DMS114 treated with DMSO at 0.1 percent for 48 hours (cell line): ENCODE measurements around the gene RPTOR.

Experiments used
- DNase-seq: peaks from one replicate; lab custom pipeline; 2025; ENCODE audit not compliant: unreplicated experiment; lab: John Stamatoyannopoulos, UW

RPTOR gene

DNA sequence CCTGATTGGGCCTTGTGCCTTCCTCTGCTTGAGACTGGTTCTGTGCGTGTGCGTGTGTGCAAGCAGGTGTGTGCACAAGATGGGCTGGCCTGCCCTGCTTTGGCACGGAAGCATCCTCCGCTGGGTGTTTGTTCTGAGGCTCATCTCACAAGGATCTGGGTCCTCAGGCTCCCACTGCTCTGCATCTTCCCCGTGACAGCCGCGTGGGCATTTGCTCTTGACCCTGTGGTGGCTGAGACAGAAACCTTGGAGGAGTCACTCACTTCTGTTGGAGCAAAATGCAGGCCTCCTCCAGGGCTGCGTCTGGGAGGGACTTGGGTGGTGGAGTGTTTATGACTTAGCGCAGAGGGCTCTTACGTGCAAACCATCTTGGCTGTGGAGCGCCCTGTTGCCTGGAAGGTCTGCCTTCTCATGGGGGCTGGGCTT is 119.2 kb downstream of the RPTOR start:
- DNase-seq: no peak

DNA sequence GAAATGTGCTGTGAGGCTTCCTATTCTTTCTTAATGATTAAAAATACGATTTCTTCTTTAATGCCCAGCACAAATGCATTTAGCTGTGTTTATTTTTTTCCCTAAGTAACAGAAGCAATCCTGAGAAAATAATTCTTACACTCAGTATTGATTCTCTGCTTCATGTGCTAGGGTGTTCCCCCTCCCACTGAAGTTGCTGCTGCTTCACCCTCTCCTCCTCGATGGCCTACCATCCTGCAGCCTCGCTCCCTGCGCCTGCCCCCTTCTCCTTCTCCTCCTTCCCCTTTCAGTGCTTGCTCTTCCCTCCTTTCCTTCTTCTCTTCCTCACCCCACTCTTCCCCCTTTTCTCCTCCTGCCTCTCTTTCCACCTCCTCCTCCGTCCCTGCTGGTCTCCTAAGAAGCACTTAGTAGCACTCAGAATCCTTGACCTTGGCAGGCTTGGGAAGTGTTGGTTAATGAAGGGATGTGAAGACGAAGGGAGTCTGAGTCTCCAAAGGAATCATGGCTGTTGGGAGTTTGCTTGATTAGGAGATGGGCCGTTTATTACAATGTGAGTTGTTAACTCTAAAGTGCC is 119.7 kb downstream of the RPTOR start:
- no peak for DNase-seq

- DNase-seq: no peak
Measured at GRCh38 chr17:80665792-80666191, 121.2 kb downstream of the RPTOR start.

- no peak for DNase-seq
Measured at GRCh38 chr17:80666867-80667266, 122.2 kb downstream of the RPTOR start.

GRCh38 chr17:80667462-80668277 is 123.0 kb downstream of the RPTOR start:
- no peak for DNase-seq

GRCh38 chr17:80668375-80669148 is 123.9 kb downstream of the RPTOR start:
- no peak for DNase-seq

- no peak for DNase-seq
Measured at GRCh38 chr17:80671039-80671824, 126.6 kb downstream of the RPTOR start.

DNA sequence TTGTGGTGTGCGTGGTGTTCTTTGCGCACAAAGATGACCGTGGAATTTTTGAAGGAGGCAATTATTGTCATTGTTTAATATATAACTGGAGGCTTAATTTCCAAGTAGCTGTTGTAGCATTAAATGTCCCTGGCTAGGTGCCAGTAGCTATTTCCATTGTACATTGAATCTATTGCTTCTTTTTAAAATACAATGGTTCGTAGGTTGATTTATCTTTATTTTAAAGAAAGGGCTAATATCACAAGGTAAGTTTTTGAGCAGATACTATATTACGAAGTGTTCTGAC is 127.1 kb downstream of the RPTOR start:
- no peak for DNase-seq

- DNase-seq: no peak
Measured at GRCh38 chr17:80673152-80673920, 128.7 kb downstream of the RPTOR start.

DNA sequence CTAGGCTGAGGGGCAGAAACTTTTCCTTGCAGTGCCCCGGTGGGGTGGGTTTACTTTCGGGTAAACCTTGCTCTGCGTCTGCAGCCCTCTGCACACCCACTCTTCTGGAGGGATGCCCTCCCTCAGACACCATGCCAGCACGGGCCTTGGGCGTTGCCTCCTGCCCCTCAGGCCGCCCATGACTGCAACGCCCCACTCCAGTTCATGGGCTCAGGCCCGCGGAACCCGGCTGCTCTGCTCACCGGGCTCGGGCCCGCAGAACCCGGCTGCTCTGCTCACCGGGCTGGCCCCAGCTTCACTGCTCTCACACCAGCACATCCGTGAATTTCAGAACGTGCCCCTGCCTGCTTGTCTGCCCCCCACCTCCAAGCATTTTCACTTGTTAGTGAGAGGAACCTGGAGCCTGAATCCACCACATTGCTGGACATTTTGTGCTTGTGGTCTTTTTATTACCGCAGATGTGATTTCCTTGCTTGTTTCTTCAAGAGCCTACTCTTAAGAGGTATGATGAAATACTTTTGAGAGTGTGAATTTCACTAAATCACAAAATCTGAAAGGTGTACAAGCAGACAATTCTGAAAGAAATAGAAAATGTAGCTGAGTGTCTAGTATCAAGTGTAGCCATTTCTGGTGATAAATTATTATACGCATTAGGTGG is 130.9 kb downstream of the RPTOR start:
- DNase-seq: no peak

GRCh38 chr17:80676096-80676466 is 131.4 kb downstream of the RPTOR start:
- no peak for DNase-seq

DNA sequence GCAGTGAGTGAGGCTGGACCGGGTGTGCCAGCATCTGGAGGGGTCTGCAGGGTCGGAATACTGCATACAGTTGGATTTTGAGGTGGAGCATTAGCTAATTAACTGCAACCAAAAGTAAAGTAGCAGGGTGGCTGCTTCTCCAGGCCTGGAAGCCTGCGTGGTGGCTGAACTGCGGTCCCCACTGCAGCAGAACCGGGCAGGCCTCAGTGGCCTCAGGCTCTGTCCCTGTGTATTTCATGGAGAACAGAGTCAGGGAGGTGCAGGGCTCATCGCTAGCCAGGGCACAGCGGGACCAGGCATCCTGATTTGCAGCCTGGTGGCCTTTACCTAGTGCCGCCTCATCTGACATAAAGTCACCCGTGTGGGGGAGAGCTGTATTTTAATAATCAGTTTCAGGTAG is 131.9 kb downstream of the RPTOR start:
- no peak for DNase-seq

DNA sequence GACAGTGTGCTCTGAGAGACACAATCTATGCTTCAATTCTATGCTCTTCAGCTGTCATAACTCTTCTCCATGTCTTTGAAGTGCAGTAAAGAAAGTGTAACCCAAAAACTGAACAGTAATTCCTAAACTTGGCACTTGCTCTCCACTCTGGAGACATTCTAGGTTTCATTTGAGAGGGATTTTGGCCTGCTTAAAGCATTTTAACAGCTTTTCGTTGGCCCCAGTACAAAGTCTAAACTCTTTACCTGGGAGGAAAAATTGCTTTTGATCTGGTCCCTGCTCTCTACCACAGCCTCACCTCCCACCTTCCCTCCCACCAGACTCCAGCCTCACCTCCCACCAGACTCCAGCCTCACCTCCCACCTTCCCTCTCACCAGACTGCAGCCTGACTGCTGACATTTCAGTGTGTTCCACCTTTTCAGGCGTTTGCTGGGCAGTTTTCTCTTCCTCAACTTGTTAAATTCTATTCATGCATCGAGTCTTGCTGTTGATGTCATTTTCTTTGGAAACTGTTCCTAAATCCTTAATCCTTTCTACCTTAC is 132.6 kb downstream of the RPTOR start:
- DNase-seq: no peak

GRCh38 chr17:80679816-80680215 is 135.2 kb downstream of the RPTOR start:
- DNase-seq: no peak

- no peak for DNase-seq
Measured at GRCh38 chr17:80681215-80681614, 136.6 kb downstream of the RPTOR start.

DNA sequence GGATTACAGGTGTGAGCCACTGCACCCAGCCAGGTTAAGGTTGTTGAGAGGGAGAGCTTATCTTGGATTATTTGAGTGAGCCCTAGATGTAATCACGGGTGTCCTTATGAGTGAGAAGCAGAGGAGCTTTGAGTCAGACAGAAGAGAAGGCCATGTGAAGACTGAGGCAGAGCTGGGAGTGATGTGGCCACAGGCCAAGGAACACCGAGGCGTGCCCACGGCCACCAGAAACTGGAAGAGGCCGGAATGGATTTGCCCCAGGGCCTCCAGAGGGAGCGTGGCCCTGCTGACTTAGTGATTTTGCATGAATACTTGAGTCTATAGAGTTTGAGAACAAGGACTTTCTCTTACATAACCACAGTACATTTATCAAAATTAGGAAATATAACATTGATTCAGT is 137.7 kb downstream of the RPTOR start:
- DNase-seq: no peak

GRCh38 chr17:80683625-80684104 is 139.0 kb downstream of the RPTOR start:
- DNase-seq: no peak

DNA sequence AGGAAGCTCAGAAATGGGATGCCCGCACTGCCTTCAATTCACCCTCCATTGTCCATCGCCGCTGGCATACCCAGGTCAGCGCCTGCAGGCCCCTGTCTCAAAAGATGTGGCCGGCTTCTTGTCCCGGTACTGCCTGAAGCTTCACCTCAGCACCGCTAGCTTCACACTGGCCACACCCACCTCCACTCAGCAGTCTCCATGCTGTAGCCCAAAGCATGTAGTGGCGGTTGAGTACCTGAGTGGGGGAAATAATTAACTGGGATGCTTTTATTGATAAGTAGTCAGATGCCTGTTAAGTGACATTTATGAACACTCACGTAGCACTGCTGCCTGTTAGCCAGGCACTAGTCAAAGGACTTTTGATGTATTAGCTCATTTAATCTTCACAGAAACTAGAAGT is 143.2 kb downstream of the RPTOR start:
- DNase-seq: no peak

- no peak for DNase-seq
Measured at GRCh38 chr17:80689129-80689619, 144.5 kb downstream of the RPTOR start.

- DNase-seq: no peak
Measured at GRCh38 chr17:80691784-80692183, 147.1 kb downstream of the RPTOR start.
